ENCODE results near the gene VSTM2L.

- TF ChIP-seq CTCF (CRISPR knock-in tag; IDR thresholded peaks at IDR 0.05) (no peak), ZBTB43 (CRISPR knock-in tag; conservative IDR thresholded peaks at IDR 0.05) (no peak), NFIC (IDR thresholded peaks at IDR 0.05; ENCODE audit: low read length) (no peak), ZFP91 (CRISPR knock-in tag; IDR thresholded peaks at IDR 0.05; ENCODE audit: borderline replicate concordance) (no peak), MAFK (conservative IDR thresholded peaks at IDR 0.05 in 1 of 2, IDR thresholded peaks at IDR 0.05 in 1 of 2; ENCODE audit: low read length in 2 of 2) (no peak), ZNF317 (CRISPR knock-in tag; IDR thresholded peaks at IDR 0.05) (no peak), GTF2F1 (IDR thresholded peaks at IDR 0.05; ENCODE audit: low read length) (no peak)
These were observed 74.0 kb downstream of the VSTM2L start for GRCh38 chr20:37976887-37977286.

Data from HepG2 (cell line).